Liver (tissue), 9 donors: ENCODE measurements around the gene PTPRN2. TPM values are rescaled to one million over a fixed set of nuclear protein-coding genes. Genes with fewer than 3 reads are reported as not detected.

Experiments used
- DNase-seq: peaks from one replicate; pipeline ENCODE4 v3.0.0-alpha.2; 2017; ENCODE audit warnings: low spot score
- H3K27ac ChIP-seq, 2 donors: one replicate each; pipeline ENCODE4 v1.7.0; 2013; ENCODE audit warnings: inconsistent platforms in 2 of 2, low read length in 2 of 2, control low read depth in 1 of 2, low read depth in 1 of 2, mild to moderate bottlenecking in 1 of 2
- H3K27me3 ChIP-seq, 4 donors: one replicate each; pipeline versions ENCODE4 v1.6.1 to v1.7.0; 2013; ENCODE audit warnings: low read length in 3 of 4, inconsistent platforms in 1 of 4, mild to moderate bottlenecking in 1 of 4, moderate library complexity in 1 of 4; ENCODE audit not compliant: control insufficient read depth in 4 of 4, insufficient read depth in 4 of 4
- H3K36me3 ChIP-seq, 4 donors: one replicate each; pipeline versions ENCODE4 v1.6.1 to v1.7.0; 2013; ENCODE audit warnings: low read length in 3 of 4, mild to moderate bottlenecking in 3 of 4, low read depth in 1 of 4, moderate library complexity in 1 of 4; ENCODE audit not compliant: control insufficient read depth in 4 of 4, insufficient read depth in 3 of 4
- H3K4me1 ChIP-seq, 4 donors: one replicate each; pipeline versions ENCODE4 v1.6.1 to v1.7.0; 2013; ENCODE audit warnings: low read length in 3 of 4, mild to moderate bottlenecking in 3 of 4, moderate library complexity in 1 of 4; ENCODE audit not compliant: control insufficient read depth in 4 of 4, insufficient read depth in 4 of 4
- H3K4me3 ChIP-seq, 3 donors: one replicate each; pipeline versions ENCODE4 v1.6.1 to v1.7.0; 2013; ENCODE audit warnings: low read length in 3 of 3, control low read depth in 1 of 3, low read depth in 1 of 3, mild to moderate bottlenecking in 1 of 3
- H3K9ac ChIP-seq, 2 donors: one replicate each; pipeline ENCODE4 v1.7.0; 2013; ENCODE audit warnings: low read length in 2 of 2, mild to moderate bottlenecking in 2 of 2, moderate library complexity in 2 of 2, control low read depth in 1 of 2, low read depth in 1 of 2
- H3K9me3 ChIP-seq, 4 donors: one replicate each; pipeline versions ENCODE4 v1.6.1 to v1.7.0; 2013; ENCODE audit warnings: low read length in 3 of 4; ENCODE audit not compliant: control insufficient read depth in 4 of 4
- ATF3 ChIP-seq: IDR thresholded peaks from 2 replicates; pipeline ENCODE4 v1.6.1; 2016; ENCODE audit warnings: antibody characterized with exemption
- EGR1 ChIP-seq, 2 donors: IDR thresholded peaks; 2 replicates each; pipeline ENCODE4 v1.6.1; 2016 to 2018; ENCODE audit warnings: antibody characterized with exemption in 2 of 2, low read depth in 2 of 2
- FOXA1 ChIP-seq: IDR thresholded peaks from 2 replicates; pipeline ENCODE4 v1.6.1; 2016; ENCODE audit warnings: antibody characterized with exemption
- FOXA2 ChIP-seq: IDR thresholded peaks from 2 replicates; pipeline ENCODE4 v1.6.1; 2016; ENCODE audit warnings: antibody characterized with exemption
- GABPA ChIP-seq, 2 donors: IDR thresholded peaks in 1 of 2; conservative IDR thresholded peaks in 1 of 2; 2 replicates each; pipeline ENCODE4 v1.6.1; 2016; ENCODE audit warnings: antibody characterized with exemption in 2 of 2, mild to moderate bottlenecking in 1 of 2, moderate library complexity in 1 of 2
- HNF4A ChIP-seq, 2 donors: conservative IDR thresholded peaks; 2 replicates each; pipeline ENCODE4 v1.6.1; 2016; ENCODE audit warnings: antibody characterized with exemption in 2 of 2, mild to moderate bottlenecking in 2 of 2
- HNF4G ChIP-seq: IDR thresholded peaks from 2 replicates; pipeline ENCODE4 v1.6.1; 2016; ENCODE audit warnings: antibody characterized with exemption
- JUND ChIP-seq, 2 donors: IDR thresholded peaks; 2 replicates each; pipeline ENCODE4 v1.6.1; 2016; ENCODE audit warnings: antibody characterized with exemption in 2 of 2
- MAX ChIP-seq: IDR thresholded peaks from 2 replicates; pipeline ENCODE4 v1.6.1; 2016; ENCODE audit warnings: antibody characterized with exemption
- NR2F2 ChIP-seq: IDR thresholded peaks from 2 replicates; pipeline ENCODE4 v1.6.1; 2016; ENCODE audit warnings: antibody characterized with exemption
- RXRA ChIP-seq, 2 donors: IDR thresholded peaks; 2 replicates each; pipeline ENCODE4 v1.6.1; 2017 to 2018; ENCODE audit warnings: antibody characterized with exemption in 2 of 2, mild to moderate bottlenecking in 1 of 2
- SP1 ChIP-seq: IDR thresholded peaks from 2 replicates; pipeline ENCODE4 v1.6.1; 2018; ENCODE audit warnings: antibody characterized with exemption, mild to moderate bottlenecking
- TAF1 ChIP-seq: conservative IDR thresholded peaks from 2 replicates; pipeline ENCODE4 v1.6.1; 2016; ENCODE audit warnings: antibody characterized with exemption, mild to moderate bottlenecking
- ZBTB33 ChIP-seq: IDR thresholded peaks from 2 replicates; pipeline ENCODE4 v1.6.1; 2016; ENCODE audit warnings: antibody characterized with exemption
- WGBS: extraction: QIAGEN DNeasy Blood & Tissue Kit; methylation state at CpG from one replicate; pipeline ENCODE4 v1.1.7; 2013; 5-methylcytosine and 5-hydroxymethylcytosine counted together
- polyA plus RNA-seq, 2 donors: library from polyadenylated mRNA; stranded (reverse) in 1 of 2; unstranded in 1 of 2; fragments of 200-250 nt in 1 of 2; fragments of >200 nt in 1 of 2; fragmentation: Nextera tagmentation in 1 of 2; extraction: Ambion mirVana in 1 of 2; gene quantifications; one replicate each; pipeline versions ENCODE4 v1.2.1 to v1.2.3, GENCODE V29; 2013 to 2015
- total RNA-seq, 2 donors: library from RNA; depleted of rRNA; stranded (reverse); fragments of >200 nt; gene quantifications; one replicate each; pipeline ENCODE4 v1.2.3, GENCODE V29; 2014
- TF ChIP-seq, protein P1 (sequence below): fragments of 150-350 bp; IDR thresholded peaks from 2 replicates; pipeline ENCODE4 v1.5.1; 2017; ENCODE audit warnings: improper control_type of control experiment, low read depth, low read length; ENCODE audit not compliant: missing input control
- donor health status: healthy.
- donor health status: healthy.
- donor health status: healthy.
- donor health status: healthy.
- donor health status: healthy.

Gene PTPRN2
- total and polyA plus RNA-seq, 4 donors: 0.75 to 1.9 (median 1.1) TPM

DNA sequence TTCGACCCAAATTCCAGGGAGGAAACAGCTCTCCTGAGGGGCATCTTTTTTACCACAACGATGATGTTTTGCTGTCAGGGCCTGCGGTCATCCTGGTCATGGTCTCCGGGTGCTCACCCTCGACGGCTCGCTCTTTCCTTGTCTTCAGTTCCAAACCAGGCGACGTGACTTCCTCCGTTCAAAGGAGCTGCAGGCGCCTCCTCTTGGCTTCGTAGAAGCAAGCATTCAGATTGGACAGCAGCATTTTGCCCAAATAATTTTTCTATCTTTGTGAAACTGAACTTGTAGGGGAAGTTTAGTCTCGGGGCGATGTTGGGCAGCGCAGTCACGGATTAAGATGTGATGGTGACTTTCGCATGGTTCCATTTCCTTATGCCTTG is 1042.0 kb downstream of the PTPRN2 start:
- Histone ChIP-seq H3K4me3 (no peak overlapping the region), H3K9ac (no peak overlapping the region), H3K4me1 (no peaks in the 10 kb centered on the region), H3K27ac (no peak overlapping the region), H3K27me3 (peaks cover 0 to 4% (median 0%) of the 10 kb centered on the region in 4 donors), H3K9me3 (no peaks in the 10 kb centered on the region), H3K36me3 (no peaks in the 10 kb centered on the region)
- DNase-seq: no peak
- 93% methylated on average over 17 of the region's 17 CpGs for WGBS
- no peak for TF ChIP-seq SP1
- no peak for TF ChIP-seq HNF4A (conservative IDR thresholded peaks at IDR 0.05)
- no peak for TF ChIP-seq FOXA1
- no peak for TF ChIP-seq GABPA (IDR thresholded peaks at IDR 0.05 in 1 of 2, conservative IDR thresholded peaks at IDR 0.05 in 1 of 2)
- no peak for TF ChIP-seq RXRA (IDR thresholded peaks at IDR 0.05)

GRCh38 chr7:157544980-157545680 is 1042.5 kb downstream of the PTPRN2 start:
- H3K36me3 ChIP-seq: no peaks in the 10 kb centered on the region
- 88% methylated on average over 17 of the region's 17 CpGs for WGBS
- H3K27ac ChIP-seq: no peak overlapping the region
- no peak for DNase-seq
- no peaks in the 10 kb centered on the region for H3K9me3 ChIP-seq
- TF ChIP-seq SP1: no peak
- no peak for TF ChIP-seq EGR1 (IDR thresholded peaks at IDR 0.05; ENCODE audit: low read depth in 2 of 2)
- TF ChIP-seq TAF1: no peak
- TF ChIP-seq ATF3: no peak
- TF ChIP-seq NR2F2: no peak
- TF ChIP-seq ZBTB33: no peak
- no peak for TF ChIP-seq HNF4A (conservative IDR thresholded peaks at IDR 0.05)
- TF ChIP-seq JUND (IDR thresholded peaks at IDR 0.05): no peak
- TF ChIP-seq GABPA (IDR thresholded peaks at IDR 0.05 in 1 of 2, conservative IDR thresholded peaks at IDR 0.05 in 1 of 2): no peak
- TF ChIP-seq FOXA2: no peak
- TF ChIP-seq HNF4G: no peak
- TF ChIP-seq MAX: no peak
- no peak for TF ChIP-seq RXRA (IDR thresholded peaks at IDR 0.05)
- no peak for TF ChIP-seq FOXA1
- peaks cover 0 to 4% (median 0%) of the 10 kb centered on the region in 4 donors for H3K27me3 ChIP-seq
- no peak overlapping the region for H3K4me3 ChIP-seq
- no peaks in the 10 kb centered on the region for H3K4me1 ChIP-seq
- H3K9ac ChIP-seq: no peak overlapping the region

- H3K36me3 ChIP-seq: no peaks in the 10 kb centered on the region
- no peaks in the 10 kb centered on the region for H3K4me1 ChIP-seq
- DNase-seq: no peak
- no peaks in the 10 kb centered on the region for H3K9me3 ChIP-seq
- no peak overlapping the region for H3K9ac ChIP-seq
- WGBS: 86% methylated on average over 19 of the region's 19 CpGs
- TF ChIP-seq ATF3: no peak
- TF ChIP-seq, protein P1, sequence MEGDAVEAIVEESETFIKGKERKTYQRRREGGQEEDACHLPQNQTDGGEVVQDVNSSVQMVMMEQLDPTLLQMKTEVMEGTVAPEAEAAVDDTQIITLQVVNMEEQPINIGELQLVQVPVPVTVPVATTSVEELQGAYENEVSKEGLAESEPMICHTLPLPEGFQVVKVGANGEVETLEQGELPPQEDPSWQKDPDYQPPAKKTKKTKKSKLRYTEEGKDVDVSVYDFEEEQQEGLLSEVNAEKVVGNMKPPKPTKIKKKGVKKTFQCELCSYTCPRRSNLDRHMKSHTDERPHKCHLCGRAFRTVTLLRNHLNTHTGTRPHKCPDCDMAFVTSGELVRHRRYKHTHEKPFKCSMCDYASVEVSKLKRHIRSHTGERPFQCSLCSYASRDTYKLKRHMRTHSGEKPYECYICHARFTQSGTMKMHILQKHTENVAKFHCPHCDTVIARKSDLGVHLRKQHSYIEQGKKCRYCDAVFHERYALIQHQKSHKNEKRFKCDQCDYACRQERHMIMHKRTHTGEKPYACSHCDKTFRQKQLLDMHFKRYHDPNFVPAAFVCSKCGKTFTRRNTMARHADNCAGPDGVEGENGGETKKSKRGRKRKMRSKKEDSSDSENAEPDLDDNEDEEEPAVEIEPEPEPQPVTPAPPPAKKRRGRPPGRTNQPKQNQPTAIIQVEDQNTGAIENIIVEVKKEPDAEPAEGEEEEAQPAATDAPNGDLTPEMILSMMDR: no peak
- no peak for TF ChIP-seq SP1
- no peak for TF ChIP-seq MAX
- TF ChIP-seq NR2F2: no peak
- no peak for TF ChIP-seq FOXA2
- no peak for TF ChIP-seq RXRA (IDR thresholded peaks at IDR 0.05)
- H3K4me3 ChIP-seq: no peak overlapping the region
- H3K27me3 ChIP-seq: peaks cover 0 to 4% (median 0%) of the 10 kb centered on the region in 4 donors
- no peak overlapping the region for H3K27ac ChIP-seq
These were observed 1043.4 kb downstream of the PTPRN2 start for GRCh38 chr7:157544226-157544625.
